Measurements from ENCODE around the gene KLHDC7B.
A peak's percentile ranks its signal among the peaks of the same experiment; 100 is the strongest.

The KLHDC7B gene

GRCh38 chr22:50547263-50547985 lies 1.7 kb downstream of the KLHDC7B start:
- no peak for DNase-seq (ENCODE audit: low spot score)
- FAIRE-seq, result no peak

DNA sequence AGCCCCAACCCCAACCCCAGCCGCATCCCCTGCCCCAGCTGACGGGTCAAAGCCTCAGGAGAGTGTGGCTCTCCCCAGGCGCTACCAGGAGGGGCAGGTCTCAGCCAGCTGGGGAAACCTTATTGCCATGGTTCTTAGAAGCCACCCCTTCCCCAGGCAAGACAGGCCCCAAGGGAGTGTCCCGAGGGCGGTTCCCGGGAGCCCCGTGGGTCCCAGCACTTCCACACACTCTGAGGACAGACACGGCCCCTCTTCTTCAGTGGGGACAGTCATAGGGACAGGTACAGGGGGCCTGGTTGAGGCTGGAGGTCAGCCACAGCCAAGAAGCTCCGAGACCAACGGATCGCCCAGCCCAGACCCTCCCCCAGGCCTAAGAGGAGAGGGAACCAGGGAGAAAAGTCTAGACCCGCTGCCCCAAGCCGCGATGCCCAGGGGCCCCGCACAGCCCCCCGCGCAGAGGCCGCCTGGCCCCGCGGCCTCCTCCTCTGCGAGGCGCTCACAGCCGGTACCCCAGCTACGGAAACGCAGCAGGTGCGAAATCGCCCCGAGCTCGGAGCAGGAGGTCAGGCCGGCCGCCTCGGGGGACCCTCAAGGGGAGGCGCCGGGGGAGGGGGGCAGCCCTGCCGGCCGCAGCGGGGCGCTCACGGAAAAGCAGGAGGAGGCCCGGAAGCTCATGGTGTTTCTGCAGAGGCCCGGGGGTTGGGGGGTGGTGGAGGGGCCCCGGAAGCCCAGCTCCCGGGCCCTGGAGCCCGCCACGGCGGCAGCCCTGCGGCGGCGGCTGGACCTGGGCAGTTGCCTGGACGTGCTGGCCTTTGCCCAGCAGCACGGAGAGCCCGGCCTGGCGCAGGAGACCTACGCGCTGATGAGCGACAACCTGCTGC lies 2.6 kb downstream of the KLHDC7B start:
- no peak for DNase-seq (ENCODE audit: low spot score)
- no peak for FAIRE-seq

DNA sequence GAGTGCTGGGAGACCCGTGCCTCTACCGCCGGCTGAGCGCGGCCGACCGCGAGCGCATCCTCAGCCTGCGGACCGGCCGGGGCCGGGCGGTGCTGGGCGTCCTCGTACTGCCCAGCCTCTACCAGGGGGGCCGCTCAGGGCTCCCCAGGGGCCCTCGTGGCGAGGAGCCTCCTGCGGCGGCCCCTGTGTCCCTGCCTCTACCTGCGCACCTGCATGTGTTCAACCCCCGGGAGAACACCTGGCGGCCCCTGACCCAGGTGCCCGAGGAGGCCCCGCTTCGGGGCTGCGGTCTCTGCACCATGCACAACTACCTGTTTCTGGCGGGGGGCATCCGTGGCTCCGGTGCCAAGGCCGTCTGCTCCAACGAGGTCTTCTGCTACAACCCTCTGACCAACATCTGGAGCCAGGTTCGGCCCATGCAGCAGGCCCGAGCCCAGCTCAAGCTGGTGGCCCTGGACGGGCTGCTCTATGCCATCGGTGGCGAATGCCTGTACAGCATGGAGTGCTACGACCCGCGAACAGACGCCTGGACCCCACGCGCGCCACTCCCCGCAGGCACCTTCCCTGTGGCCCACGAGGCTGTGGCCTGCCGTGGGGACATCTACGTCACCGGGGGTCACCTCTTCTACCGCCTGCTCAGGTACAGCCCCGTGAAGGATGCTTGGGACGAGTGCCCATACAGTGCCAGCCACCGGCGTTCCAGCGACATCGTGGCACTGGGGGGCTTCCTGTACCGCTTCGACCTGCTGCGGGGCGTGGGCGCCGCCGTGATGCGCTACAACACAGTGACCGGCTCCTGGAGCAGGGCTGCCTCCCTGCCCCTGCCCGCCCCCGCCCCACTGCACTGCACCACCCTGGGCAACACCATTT lies 3.5 kb downstream of the KLHDC7B start:
- DNase-seq (ENCODE audit: low spot score) (no peak), FAIRE-seq (no peak)

DNA sequence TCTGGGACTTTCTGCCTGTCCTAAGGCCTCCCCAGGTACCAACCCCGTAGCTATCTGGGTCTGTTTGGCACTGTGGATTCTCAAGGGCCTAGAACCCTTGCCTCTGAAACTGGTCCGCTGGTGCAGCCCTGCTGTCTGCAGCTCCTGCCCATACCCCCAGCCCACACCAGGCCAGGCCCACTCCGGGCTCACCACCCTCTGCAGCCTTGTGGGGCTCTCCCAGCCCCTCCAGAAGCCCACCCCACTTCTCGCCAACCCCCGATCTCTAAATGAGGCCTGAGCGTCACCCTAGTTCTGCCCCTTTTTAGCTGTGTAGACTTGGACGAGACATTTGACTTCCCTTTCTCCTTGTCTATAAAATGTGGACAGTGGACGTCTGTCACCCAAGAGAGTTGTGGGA lies 4.7 kb downstream of the KLHDC7B start:
- DNase-seq (ENCODE audit: low spot score) (no peak), FAIRE-seq (no peak)

DNA sequence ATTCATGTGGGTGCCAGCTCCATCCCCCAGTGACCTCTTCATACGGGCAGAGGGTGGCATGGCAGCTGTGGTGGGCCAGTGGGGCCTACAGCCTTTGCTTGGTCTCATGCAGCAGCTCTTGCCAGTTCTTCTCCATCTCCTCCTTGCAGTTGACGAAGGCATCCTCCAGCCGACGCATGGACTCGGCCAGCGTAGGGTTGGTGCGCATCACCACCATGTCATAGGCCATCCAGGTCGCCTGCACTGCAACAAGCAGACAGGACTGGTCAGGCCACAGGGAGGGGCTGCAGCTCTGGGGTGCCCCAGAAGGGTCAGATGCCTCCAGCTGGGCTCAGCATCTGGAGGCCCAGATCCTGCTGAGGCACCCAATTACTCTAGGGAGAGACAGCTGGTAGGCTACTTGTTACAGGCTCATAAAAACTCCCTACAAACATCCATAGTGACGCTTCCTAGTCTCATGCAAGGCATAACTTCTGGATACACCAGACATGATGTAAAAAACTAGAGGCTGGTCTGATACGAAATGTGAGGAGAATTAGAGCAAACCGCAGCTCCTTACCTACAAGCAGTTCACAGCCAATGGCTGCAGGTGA lies 5.6 kb downstream of the KLHDC7B start:
- FAIRE-seq, result no peak

GRCh38 chr22:50553310-50553709 lies 7.6 kb downstream of the KLHDC7B start:
- FAIRE-seq, result no peak

More for the DNA sequence above, 5.6 kb downstream of the KLHDC7B start:
- DNase-seq (ENCODE audit: low spot score), result no peak

DNA sequence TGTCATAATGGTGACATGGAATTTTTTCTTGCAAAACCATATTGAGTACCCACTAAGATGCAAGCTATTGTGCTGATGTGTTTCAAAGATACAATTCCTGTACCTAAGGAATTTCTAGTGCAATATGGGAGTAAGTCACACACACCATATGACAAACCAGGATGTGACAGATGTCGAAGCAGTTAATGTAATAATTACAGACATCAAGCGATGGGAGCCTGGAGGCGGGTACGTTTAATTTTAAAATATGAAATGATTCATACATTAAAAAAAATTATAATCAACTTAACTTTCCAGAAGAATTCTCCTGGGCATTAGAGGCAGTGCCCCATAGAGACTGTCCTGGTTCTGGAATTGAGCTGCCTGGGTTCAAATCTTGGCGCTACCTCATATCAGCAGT lies 11.0 kb downstream of the KLHDC7B start:
- no peak for DNase-seq (ENCODE audit: low spot score)
- FAIRE-seq, result no peak

More at GRCh38 chr22:50553310-50553709, 7.6 kb downstream of the KLHDC7B start:
- no peak for DNase-seq (ENCODE audit: low spot score)

DNA sequence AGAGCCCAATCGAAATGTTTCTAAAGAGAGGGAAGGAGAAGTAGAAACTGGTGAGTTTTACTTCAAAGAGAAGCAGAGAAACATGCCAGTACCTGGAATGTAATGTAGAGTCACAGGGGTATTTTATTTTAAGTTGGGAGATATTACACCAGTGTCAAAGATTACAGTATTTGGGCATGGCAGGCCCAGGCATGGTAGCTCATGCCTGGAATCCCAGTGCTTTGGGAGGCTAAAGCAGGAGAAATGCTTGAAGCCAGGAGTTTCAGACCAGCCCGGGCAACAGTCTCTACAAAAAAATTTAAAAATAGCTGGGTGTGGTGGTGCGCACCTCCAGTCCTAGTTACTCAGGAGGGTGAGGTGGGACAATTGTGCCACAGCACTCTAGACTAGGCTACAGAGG lies 14.3 kb downstream of the KLHDC7B start:
- DNase-seq (ENCODE audit: low spot score) (no peak), FAIRE-seq (no peak)

DNA sequence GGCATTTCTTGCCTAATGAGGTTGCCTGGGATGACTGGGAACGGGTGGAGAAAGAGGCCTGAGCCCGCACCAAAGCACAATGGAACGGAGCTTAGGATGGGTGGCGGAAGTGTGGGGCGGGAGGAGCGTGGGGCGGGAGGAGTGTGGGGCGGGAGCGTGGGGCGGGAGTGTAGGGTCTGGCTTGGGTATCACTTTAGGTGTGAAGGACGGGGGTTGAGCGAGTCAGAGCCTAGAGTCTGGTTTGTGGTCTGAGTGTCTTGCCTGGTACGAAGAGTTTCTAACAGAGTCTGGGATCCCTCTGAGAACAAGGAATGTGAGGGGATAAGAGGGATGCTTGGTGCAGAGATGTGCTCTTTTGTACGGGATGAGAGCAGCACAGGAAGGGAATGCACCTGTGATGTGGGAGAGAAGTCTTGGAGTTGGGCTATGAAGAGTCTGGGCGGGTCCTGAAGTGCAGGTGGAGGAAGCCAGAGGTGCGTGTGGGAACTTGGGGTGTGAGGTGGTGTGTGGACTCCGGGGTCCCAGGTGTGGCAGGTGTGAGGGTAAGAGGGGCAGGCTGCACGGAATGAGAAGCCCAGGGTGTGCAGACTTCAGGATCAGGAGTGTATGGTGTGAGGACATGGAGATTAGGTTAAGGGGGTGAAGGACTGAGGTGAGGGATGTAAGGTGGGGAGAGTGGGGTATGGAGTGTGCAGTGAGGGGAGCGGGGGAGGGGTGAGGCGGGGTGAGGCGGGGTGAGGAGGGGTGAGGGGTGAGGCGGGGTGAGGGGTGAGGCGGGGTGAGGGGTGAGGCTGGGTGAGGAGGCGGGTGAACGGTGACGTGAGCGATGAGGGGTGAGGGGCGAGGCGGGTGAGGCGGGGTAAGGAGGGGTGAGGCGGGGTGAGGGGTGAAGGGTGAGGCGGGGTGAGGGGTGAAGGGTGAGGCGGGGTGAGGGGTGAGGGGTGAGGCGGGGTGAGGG lies 16.0 kb downstream of the KLHDC7B start:
- peak; percentile 82 for FAIRE-seq
- no peak for DNase-seq (ENCODE audit: low spot score)

GRCh38 chr22:50562523-50563412 lies 17.1 kb downstream of the KLHDC7B start, which contains the start of gene SYCE3:
TSS of gene SYCE3 (minus strand) at chr22:50562919. CDS start at chr22:50556405, 6,514 bp downstream.
- FAIRE-seq (peak; percentile 97), DNase-seq (ENCODE audit: low spot score) (peak; percentile 98)

DNA sequence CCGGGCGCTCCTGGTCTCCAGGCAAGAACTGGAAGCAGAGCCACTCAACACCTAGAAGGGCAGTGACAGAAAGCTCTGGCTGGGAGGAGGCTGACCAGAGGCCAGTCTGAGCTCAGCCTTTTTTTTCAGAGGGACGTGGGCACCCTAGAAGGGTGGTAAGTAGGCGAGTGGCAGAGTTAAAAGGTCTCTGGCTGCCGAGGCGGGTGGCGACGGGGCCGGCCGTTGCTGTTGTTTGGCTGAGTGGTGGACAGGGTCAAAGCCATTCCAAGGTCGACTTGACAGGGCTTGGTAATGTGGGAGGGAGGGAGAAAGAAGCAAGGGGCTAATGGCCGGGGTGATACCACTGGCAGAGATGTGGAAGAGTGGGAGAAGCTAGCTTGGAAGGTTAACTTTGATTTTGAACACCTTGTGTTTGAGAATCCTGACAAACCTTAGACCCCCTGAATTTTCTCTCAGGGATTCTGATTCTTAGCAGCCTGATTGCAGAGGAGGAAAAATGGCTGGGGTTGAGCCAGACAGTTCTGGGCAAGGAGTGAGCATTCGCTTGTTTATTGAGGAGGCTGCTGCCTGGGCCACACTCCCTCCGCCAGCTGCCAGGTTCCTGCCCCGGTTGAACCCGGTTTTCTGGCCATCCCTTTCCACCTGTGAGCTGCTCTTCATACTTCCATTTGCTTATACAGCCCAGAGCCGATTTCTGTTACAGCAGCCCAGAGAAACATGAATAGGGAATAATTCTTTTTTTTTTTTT lies 17.9 kb downstream of the KLHDC7B start:
- DNase-seq (ENCODE audit: low spot score) (no peak), FAIRE-seq (no peak)

GRCh38 chr22:50564289-50564688 lies 18.6 kb downstream of the KLHDC7B start:
- no peak for FAIRE-seq
- no peak for DNase-seq (ENCODE audit: low spot score)

DNA sequence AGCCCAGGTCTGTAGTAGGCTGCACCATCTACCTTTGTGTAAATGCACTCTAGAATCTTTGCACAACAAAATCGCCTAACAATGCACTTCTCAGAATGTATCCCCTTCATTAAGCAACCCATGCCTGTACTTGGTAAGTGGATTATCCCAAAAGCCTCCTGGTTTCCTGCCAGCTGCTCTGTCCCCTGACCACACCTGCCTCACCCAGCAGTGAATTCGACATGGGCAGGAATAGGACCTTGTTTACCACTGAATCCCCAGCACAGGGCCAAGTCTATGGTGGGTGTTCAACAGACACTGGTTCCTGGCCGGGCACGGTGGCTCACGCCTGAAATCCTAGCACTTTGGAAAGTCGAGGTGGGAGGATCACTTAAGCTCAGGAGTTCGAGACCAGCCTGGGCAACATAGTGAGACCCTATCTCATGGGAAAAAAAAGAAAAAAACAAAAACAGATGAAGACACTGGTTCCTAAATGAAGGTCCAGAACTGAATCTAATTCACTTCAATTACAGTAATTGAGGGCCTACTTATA lies 22.1 kb downstream of the KLHDC7B start:
- FAIRE-seq, result no peak
- no peak for DNase-seq (ENCODE audit: low spot score)

DNA sequence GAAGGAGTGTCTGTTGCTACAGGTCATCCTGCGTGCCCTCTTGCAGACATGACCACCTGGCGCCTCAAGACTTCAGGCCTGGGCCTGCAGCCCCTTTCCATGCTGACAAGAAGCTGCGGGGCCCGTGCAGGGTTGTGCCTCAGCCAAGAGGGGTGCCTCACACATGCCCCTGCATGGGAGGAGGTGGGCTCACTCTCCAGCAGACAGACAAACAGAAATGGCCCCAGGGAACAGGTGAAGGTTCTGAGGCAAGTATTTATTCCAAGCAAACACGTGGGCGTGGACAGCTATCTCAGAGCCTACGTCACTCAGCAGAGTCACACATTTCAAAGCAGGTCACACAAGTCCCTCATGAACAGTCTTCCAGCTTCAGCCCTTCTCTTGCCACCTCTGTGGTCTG lies 22.9 kb downstream of the KLHDC7B start:
- DNase-seq (ENCODE audit: low spot score), result no peak
- FAIRE-seq, result no peak

- no peak for DNase-seq (ENCODE audit: low spot score)
- FAIRE-seq, result no peak
Measured at GRCh38 chr22:50569041-50569459, 23.4 kb downstream of the KLHDC7B start.

DNA sequence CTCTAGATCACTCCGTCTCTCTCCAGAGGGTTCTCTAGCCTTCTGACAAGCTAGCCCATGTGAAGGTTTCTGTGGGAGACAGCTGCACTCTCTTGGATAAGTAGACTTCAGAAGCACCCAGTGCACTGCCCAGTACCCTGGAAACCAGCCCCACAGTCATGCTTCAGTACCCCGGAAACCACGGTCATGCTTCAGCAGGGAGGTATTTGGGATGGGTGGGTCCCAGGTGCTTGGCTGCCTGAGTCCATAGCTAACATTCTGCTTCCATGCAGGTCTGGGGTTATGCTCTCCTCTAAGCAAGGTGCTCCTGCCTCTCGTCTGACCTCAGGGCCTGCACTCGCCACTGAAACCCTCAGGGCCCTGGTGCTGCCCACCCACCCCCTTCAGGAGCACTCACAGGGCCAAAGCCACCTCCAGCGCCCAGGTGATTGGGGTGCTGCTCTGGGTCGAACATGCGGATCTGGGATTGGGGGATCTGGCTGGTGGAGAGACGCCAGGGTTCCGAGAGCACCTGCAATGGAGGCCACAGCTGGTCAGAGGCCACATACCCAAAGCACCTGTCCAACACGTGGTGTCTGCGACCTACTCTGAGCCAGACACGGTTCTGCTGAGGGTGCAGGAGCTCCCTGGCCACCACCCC lies 24.3 kb downstream of the KLHDC7B start:
- FAIRE-seq (no peak), DNase-seq (ENCODE audit: low spot score) (no peak)

GRCh38 chr22:50570861-50571260 lies 25.2 kb downstream of the KLHDC7B start:
- DNase-seq (ENCODE audit: low spot score), result no peak

More at GRCh38 chr22:50570861-50571260, 25.2 kb downstream of the KLHDC7B start:
- no peak for FAIRE-seq

All from urothelium cell line (cell line).